Measurements from ENCODE around the gene TBX4.

TBX4 gene

DNA sequence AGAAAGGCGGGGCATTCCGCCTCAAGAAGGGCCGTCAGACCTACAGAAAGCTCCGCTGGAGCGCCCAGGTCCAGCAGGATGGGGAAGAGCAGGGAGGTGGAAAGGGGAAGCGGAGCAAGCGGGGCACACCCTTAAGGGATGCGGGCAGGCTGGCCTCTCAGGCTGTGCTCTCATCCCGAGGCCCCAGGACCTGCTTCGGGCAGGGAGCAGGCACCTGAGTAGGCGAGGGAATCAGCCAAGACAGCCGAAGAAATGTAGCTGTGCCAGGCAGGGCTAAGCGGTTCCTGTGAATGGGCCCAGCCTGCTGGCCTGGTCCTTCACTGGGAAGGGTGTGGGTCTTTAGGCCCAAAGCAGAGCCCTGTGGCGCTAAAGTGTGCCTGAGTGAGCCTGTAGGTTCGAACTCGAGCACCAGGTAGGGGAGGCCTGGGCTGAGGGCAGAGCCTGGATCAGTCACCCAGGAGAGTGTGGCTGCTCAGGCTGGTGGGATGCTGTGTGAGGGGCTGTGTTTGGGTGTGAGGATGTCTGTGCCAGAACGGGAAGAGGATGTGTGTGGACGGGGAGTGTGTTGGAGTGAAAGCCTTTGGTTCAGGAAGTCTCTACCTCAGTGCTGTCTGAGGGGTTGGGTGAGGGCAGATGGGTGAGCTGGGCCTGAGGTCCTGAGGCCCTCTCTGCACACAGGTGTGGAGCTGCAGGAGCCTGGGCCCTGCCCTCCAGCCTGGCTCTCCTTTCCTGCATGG, 3.3 kb downstream of the TBX4 start:
- no peak for DNase-seq

DNA sequence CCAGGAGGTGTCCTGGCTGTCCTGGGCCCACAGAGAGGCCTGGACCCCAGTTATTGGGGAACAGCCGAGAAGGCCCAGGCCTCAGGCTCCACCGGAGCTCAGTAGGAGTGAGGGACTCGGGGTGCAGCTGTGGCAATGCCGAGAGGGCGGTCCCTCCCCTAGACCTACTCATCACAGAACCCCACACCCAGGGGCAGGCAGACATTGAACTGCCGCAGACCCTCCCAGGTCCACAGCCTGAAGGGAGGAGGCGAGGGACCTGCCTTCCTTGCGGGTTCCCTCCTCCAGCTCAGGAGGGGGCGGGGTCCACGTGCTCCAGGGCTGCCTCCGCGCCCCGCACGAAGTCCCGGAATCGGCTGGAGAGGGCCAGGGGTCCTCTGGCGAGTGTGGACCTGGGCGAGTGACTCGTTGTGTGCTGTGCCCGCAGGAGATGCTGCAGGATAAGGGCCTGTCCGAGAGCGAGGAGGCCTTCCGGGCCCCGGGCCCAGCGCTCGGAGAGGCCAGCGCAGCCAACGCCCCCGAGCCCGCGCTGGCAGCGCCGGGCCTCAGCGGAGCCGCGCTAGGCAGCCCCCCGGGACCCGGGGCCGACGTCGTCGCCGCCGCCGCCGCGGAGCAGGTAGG, 3.9 kb downstream of the TBX4 start:
- no peak for DNase-seq

DNA sequence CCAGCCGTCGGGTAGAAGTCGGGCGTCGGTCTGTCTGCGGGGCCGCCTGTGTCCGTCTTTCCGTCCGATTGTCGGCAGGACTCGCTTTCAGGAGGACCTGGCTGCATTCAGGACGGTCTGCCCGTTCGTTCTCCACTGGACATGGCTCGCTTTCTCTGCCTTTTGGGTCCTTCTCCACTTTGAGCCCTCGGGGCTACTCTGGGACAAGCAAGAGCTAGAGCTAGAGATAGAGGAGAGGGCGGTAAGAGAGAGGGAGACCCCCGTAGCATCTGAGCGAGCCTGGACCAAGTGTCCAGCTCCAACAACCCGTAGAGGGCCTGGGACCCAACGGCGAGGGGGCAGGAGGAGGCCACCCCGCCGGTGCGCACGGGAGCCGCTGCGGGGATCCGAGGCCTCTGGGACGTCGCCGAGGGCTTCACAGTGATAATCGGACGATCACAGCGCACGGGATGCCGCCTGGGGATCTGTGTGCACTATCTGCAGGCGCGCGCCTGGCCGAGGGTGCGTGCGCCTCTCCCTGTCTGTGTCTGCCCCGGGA, 4.5 kb downstream of the TBX4 start:
- DNase-seq, result no peak

DNA sequence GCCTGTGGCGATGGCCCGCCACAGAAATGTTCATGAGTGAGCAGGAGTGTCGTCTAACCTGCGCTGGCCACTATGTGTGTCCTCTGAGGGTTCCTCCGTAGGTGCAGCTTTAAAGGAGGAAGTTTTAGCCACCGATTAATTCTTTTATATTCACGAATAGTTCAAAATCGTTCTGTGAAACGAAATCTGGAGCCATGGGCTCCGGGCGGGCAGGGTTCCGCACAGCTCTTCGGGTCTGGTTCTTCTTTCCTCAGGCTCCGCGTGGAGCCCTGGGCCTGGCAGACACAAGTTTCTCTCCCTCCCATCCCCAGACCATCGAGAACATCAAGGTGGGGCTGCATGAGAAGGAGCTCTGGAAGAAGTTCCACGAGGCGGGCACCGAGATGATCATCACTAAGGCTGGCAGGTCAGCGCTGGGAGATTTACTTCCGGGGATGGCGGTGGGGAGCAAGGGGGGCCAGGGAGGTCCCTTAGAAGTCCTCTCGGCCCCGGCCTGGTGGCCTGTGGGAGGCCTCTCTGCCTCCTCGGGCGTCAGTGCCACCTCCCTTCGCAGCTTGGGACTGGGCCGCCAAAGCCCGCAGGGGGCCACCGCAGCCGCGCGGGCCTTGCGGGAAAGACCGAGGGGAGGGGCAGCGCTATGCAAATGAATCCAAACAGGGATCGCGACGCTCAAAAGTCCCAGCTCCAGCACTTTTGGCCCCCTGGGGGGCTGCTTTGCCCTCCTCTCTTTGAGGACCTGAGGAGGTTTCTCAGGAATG, 5.2 kb downstream of the TBX4 start:
- DNase-seq, result no peak

DNA sequence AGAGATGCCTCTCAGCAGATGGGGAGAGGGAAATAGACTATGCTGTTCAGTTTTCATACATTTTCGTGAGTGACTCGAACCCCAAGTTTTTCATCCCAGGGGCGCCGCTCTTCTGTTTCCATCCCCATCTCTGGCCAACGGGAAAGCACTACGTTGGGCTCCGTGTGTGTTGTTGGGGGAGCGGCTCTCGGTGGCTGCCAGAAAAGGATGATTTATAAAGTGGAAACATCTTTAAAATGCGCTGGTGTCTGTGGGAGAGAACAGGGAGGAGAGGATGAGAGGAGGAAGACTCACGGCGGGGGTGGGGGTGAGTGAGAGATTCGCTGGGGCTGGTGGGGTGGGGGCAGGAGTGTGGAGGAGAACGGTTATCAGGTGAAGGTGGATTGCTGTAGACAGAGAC, 5.8 kb downstream of the TBX4 start:
- DNase-seq, result no peak

DNA sequence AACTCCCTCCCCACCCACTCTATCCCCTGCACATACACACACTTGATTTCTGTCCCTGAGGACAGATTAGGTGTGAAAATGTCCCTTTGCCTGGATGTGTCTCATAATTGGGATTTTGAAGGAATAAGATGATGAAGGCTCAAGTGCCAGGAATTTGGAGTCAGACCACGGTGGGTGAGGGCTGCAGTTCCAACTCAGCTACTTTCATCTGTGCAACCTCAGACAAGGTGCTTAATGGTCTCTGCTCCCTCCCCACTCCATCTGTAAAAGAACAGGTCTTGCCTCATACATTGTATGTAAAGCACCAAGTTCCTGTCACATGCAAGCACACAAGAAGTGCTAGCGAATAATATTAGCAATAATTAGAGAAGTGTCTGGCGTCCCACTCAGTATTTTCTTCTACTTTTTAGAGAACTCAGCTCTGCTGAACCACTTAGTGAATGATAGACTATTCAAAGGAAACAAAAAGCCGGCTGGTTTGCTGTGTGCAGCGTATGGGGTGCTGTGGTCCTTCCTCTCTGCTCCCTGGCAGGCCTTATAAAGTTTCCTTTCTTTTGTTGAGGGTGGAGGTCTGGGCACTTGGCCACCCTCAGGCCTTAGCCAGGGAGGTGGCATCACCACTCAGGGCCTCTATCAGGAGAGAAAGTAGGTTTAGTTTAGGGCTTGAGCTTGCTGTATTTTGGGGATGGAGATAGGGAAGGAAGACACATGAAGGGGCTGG, 6.4 kb downstream of the TBX4 start:
- no peak for DNase-seq

DNA sequence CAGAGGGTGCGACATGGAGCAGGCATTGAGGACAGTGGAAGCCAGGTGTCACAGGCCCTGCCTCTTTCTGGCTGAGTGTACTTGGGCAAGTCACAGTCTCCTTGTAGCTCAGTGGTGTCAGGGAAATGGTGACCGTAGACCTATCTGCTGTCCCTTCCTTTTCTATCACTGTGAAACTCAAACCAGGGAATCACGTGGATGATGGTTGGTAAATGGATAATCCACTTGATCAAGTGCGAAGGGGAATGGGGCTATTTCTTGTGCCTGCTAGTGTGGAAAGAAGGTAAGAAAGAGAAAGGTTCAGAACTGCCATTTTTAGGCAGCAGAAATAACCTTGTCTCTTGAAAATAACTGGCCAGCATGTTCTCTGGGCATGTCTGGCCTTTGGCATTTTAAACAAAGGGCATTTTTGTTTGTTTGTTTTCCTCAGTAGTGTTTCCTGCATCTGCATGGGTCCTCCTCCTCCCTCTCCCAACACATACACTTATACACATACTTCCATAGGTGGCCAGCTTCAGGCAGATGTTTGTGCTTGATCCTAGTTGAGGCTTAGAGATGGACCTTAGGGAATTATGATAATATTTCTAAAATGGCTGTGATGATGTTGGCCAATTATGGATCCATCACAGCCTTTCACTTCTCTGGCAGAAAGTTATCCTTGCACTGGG, 7.1 kb downstream of the TBX4 start:
- DNase-seq, result no peak

DNA sequence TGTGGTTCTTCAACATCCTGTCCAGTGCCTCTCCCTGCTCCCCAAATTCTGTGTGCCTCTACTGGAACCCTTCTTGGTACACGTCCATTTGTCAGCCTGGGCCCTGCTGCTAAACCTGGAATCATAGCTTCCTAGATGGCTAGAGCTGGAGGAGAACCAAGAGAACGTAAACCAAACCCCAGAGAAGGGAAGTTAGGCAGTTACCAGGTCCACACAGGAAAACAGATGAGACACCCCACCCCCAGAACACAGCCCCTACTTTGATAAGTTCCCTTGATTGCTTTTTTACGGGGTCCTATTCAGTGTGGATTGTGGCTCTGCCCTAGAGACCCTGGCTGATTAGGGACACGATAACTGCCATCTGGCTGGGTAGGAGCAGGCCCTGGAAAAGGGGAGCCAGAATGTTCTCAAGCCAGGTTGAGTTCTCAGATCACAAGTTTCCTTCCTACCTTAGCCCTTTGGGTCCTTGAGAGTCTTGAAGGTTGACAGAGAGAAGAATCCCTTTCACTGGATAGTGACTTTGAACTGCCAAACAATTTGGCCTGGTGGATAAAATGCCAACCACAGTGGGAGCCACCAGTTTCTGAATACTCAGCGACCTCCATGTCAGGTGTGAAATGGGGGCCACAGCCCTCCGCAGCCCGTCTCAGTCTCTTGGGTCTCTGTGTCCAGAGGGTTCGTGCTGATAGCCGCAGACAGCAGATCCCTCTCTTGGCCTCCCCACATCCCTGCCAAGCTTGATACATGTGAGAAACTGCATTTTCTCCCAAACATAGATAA, 7.9 kb downstream of the TBX4 start:
- no peak for DNase-seq

DNA sequence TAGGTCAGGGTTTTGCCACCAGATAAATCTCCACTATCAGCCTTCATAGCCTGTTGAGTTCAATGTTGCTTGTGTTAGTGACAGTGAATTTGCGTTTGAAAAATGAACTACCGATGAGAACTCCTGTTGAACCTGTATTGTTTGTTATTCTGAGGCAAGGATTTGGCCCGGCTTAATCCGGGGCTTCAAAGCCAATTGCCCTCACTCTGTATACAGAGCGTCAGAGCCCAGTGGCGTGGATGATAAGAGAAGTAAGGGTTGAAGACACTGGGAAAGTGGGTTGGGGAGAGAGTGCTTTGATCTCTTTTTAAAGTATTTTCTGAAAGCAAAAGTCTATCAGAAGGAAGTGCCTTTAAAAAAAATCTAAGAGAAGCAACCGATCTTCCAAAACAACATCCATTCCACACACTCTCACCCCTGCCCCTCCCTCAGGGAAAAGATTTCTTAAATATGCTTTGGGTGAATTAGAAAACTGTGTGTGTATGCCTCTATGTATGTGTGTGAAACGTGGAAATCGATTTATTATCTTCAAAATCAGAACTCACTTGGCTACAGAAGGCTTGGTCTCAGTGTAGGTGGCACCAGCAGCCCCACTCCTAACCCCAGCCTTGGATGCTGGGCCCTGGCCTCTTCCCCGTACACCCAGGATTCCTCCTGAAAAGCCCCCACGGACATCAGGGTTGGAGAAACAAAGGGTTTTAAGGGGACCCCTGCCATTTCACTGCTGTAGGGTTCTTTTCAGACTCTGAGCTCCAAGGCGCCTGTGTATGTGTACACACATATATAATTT, 8.8 kb downstream of the TBX4 start:
- DNase-seq, result no peak

DNA sequence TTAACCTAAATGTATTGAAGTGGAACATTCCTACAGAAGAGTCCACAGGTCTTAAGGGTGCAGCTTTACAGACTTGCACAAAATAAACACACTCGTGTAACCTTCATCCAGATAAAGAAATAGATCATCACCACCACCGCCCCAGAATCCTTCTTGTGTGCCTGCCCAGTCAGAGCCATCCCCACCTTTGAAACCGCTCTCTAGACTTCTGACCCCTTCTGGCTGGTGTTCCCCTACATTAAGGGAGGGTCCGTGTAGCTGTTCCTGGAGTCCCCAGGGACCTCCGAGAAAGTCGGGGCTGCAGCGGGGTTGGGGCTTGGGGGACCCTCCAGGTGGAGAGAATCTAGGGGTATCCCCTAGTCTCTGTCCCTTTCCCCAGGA, 9.4 kb downstream of the TBX4 start:
- DNase-seq, result peak in 1 of 3 experiments; percentile 30

DNA sequence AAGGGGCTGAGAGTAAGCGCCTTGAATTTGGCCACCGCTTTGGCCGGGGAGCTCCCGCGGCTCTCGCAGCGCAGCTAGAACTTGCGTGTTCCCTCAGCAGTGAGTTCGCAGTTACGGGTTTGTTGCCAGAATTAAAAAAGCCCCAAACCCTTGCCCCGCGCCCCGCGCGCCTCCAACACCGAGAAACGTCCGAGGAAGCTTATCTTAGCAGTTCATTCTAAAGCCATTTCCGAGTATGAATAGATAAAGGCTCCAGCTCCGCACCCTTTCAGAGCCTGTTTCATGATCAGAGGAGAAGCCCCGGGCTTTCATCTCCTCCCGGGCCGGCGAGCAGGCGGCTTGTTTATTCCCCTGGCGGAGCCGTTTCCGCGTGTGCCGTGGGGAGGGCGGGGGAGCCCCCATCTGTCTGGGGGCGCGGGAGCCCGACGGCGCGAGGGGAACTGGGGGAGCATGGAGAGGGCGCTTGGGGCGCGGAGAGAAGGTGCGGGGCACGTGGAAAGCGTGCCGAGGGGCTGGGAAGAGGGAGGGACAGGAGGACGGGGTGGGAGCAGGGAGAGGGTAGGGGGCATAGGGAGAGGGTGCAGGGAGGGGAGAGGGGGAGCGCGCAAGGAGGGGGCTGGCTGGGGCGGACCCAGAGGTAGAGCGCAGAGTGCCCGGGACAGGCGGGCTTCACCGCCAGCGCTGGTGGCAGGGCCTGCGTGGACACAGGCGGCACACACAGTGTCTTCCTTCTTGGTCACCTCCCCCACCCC, 9.9 kb downstream of the TBX4 start:
- peak in 2 of 3 experiments; percentile 61 to 63 for DNase-seq

DNA sequence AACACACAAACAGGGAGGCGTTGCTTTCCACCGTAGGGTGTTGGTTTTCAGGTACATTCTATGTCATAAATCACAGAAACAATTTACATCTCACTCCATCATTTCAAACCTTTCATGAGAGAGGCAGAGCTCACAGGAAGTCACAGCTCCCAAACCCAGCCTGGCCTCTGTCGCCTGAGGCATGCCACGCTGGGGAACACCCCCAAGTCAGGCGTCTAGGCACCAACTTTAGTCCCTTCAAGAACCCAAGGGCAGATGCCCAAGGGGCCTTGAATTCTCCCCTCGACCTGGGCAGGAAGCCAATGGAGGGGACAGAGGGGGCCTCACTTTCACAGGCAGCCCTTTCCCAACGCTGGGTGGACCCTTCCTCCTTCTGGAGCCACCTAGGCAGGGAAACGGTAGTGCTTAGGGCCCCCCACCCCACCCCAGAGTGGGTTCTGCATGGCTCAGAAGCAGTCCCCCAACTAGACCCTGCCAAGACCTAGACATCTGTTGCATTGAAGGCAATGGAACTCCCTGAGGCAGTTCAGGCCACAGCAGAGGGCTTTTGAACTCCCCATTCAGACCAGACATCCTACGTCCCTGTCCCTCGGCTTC, 10.6 kb downstream of the TBX4 start:
- DNase-seq, result peak in 1 of 3 experiments; percentile 66

DNA sequence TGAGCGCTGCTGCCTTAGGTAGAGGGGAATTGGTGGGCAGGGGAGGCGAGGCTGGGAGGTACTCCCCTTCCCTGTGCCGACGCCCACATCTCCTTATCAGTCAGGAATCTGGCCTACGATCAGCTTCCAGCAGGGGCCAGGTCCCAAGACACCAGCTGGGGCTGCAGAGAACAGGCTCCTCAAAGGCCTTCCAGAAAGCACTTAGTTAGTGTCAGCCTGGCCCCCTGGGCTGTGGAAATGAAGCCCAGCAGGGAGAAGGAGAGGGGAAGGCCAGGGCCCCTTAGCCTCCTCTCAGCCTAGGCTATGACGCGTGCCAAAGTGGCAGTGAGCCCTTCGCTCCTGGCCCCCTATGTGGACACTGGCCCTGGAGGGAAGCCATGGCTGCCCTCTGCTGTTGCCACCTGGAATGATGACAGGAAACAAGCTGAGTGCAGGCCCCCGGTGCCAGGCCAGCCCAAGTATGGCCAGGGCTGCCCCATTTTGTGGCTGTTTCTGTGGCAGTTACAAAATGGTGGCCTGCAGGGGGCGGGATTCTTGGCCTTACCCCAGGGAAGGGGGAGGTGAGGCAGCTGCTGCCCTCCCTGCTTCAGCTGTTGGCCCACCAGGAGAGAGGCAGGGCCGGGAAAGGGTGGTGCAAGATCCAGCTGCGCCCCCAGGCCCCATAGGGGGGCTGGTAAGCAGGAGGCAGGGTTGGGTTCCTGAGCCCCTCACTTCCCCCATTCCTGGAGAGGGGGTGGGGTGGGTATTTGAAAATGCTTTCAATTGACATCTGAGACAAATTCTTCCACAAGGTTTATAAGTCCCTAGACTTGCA, 11.3 kb downstream of the TBX4 start:
- DNase-seq, result no peak

DNA sequence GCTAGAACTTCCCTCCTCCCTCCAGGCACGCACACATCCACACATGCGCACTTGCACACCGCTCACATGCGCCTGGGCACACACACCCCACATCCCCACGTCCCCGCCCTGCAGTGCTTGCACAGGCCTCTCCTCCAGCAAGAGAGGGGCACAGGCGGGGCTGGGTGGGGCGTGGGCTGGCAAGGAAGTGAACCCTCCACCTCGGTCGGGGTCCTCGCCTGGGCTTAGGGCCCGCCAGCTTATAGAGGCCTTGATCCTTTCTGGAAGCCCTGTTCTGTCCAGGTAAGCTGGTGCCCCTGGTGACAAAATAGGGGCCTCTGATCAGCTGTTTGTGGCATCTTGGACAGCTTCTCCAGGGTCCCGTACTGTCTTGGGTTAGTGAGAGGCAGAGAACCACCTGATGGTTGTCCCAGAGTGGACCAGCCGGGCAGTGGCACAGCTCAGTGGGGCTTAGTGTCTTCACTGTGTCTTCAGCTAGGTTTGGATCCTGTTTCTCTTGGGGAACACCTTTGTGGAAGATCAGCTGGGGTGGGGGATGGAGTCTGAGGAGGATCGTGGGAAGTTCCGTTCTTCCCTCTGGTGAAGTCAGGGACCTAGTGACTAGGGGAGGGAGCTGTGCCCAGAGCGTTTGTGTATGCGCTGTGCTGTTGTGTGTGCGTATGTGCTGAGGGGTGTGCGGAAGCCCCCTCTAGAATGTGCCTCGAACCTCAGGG, 12.1 kb downstream of the TBX4 start:
- DNase-seq, result no peak

DNA sequence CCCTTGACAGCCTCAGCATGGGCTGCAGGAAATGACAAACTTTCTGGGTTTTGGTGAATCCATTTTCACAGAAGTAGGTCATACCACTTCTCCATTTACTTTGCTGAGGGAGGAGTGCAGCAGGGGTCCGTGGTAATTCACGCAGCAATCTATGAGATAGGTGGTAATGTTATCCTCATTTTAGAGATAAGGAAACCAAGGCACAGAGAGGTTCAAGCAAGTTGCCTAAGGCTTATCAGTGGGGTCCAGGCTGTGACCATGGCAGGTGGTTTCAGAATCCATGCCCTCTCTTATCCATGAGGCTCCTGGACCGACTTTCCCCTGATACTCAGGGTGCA, 12.6 kb downstream of the TBX4 start:
- DNase-seq, result no peak

DNA sequence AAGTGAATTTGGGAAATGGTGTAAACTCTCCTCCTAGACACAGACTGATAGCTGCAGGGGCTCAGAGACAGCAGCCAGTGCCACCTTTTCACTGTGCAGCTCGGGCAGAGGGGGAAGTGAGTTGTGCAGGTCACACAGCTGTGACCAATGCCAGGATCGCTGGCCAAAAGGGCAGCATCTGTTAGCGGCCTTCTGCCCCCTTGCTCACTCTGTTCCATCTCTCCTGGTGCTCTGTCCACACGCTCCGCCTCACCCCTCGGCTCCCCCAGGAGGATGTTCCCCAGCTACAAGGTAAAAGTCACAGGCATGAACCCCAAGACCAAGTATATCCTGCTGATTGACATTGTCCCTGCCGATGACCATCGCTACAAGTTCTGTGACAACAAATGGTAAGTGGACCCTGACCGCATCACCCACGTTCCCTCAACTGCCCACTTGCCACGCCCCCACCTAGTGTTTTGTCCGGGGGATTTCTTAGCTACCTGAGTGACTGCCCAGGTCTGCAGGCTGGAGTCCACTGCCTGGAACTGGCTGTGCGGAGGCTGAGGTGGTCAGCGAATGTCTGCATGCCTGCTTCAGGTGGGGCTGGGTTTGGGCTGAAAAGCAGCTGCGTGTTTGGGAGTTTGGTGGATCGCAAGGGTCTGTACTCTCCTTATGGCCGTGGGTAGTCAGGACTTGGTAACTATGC, 13.5 kb downstream of the TBX4 start:
- DNase-seq, result no peak

DNA sequence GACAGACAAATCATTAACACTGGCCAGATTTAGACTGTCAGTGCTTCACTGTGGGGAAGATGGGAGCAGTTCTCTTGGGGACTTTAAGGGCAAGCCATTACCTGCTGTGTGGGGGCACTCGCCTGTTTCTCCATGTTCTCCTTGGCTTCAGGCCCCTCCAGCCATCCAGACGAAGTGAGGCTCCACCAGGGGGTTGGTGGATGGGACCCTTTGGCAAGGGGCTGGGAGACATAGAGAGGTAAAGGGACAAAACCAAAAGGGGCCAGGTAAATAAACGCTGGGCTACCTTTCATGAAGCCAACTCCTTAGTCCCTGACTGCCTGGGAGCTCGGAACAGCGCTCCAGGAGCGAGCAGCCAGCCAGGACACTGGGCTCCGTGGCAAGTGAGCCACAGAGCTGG, 14.0 kb downstream of the TBX4 start:
- no peak for DNase-seq
